Dedifferentiated amniotic fluid mesenchymal stem cell (primary cell): ENCODE results near the gene SPATA2L.
A peak's percentile ranks its signal among the peaks of the same experiment; 100 is the strongest.
"Not testable (repeated sequence)": the region's sequence is repeated elsewhere in the genome, so short reads cannot be mapped to it uniquely, and the experiment has no call there.

Source experiments
- DNase-seq: peaks from one replicate; pipeline ENCODE4 v3.0.0-alpha.2; 2016; ENCODE audit errors: extremely low spot score

SPATA2L gene

DNA sequence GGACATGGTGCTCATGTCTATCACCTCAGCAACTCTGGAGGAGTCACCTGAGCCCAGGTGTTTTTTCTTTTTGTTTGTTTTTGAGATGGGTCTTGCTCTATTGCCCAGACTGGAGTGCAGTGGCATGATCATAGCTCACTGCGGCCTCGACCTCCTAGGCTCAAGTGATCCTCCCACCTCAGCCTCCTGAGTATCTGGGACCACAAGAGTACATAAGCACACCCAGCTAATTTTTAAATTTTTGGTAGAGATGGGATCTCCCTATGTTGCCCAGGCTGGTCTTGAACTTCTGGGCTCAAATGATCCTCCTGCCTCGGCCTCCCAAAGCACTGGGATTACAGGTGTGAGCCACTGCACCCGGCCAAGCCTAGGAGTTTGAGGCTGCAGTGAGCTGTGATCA, 11.9 kb downstream of the SPATA2L start:
- DNase-seq: not testable (repeated sequence)

DNA sequence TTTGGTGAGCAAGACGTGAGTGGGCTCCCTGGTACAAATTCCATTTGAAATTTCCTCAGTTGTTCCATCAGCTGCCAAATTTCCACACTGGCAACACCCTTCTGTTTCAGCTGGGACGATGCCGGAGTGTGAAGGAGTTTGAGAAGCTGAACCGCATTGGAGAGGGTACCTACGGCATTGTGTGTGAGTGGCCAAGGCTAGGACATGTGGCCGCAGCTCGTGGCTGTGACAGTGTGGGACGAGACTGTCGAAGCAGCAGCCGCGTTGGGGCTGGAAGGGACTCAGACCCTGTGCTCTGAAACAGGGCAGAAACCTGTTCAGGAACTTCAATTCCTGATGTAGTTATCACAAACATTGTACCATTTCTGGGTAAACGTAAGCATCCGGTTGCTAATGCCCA, 12.4 kb downstream of the SPATA2L start:
- no peak for DNase-seq

DNA sequence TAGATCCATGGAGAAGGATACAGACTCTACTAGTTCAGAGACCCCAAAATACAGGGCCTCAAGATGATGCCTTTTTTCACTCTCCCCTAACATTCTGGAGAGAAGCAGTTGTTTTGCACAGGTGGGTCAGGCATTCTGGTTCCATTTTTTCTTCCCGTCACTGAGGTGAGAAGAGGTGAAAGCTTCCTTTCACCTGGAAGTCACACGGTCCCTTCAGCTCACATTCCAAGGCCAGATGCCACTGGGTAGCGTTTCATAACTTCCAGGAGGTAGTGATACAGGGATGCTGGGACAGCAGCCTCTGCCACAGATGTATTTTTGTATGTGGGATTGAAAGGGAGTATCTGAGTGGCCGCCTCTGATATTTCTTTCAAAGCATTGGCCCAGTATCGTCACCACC, 13.1 kb downstream of the SPATA2L start:
- DNase-seq: no peak

DNA sequence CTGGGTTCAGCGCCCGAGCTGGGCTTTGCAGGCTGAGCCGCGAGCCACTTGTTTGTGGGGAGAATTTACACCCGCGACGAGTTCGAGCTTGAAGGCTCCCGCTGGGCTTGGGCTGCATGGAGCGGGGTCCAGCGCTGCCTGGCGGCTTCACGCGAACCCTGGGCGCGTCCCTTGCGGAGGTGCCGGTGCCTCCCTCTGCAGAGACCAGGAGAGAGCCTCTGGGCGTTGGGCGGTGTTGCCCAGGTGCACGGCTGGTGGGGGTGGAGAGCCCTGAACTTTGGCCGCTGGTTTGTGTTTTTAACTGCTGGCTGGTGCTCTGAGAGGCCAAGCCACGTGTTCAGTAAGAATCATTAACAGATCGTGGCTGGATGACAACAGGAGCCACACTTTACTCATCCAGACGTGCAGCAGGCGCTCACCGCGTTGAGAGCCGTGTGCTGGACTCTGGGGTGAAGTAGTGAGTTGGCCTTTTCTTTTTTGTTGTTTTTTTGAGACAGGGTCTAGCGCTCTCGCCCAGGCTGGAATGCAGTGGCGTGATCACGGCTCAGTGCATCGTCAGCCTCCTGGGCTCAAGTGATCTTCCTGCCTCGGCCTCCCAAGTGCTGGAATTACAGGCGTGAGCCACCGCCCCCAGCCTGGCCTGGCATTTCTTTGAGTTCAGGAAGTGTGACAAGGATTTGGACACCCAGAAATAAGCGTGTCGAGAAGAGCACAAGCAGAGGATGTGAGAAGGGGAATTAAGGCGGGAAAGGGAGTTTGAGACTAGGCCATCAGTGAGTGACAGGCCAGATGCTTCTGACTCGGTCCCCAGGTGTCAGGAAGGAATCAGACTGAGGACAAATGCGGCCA, 14.2 kb downstream of the SPATA2L start:
- no peak for DNase-seq

DNA sequence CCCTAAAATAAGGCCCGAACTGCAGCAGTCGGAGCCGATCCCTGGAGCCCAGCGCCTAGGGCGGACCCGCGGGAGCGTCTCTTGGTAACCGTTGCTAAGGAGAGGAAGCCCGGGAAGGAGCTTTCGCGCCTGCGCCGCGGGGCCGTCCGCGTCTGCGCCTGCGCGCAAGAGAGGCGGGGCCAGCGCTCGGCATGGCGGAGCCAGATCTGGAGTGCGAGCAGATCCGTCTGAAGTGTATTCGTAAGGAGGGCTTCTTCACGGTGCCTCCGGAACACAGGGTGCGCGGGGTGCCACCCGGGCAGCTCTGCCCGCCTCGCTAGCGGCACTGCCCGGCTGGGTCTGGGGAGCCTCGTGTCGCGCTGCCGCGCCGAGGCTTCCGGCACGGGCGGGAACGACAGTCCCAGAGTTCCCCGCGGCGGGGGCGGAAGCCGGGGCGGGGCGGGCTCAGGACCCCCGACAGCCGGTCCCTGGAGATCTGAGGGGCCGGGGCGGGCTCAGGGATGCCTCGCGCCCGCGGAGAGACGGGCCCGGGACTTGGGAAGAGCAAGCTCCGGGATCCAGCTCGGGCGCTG, 14.9 kb downstream of the SPATA2L start, which contains the start of gene CDK10:
Gene CDK10 (plus strand): TSS at position 170 of the 572 bp plus-strand sequence. CDS start 22 bp downstream, at position 192.
- DNase-seq: peak; percentile 82

DNA sequence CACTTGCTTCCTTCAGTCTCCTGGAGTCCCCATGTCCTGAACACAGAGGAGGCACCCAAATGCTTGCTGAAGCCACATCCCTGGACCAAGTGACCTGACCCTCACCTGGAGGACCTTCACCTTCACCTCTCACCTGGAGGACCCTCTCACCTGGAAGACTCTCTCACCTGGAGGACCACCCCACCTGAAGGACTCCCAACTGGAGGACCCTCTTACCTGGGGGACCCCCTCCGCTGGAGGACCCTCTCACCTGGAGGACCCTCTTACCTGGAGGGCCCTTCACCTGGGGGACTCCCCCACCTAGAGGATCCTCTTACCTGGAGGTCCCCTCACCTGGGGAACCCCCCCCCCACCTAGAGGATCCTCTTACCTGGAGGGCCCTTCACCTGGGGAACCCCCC, 15.6 kb downstream of the SPATA2L start:
- no peak for DNase-seq

DNA sequence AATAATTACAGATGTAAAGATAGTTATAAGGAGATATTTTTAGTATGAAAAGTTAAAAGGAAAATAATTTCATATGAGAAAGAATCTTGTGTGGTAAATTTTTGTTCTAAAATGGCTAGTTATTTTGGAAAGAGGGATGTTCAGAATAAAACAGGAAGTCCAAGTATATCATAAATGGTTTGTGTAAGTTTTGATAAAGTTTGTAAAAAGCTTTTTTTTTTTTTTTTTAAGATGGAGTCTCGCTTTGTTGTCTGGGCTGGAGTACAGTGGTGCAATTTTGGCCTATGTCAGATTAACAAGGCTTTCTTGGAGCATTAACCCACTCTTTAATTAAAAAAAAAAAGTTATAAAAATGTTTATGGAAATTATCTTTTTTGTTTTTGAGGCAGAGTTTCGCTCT, 23.2 kb downstream of the SPATA2L start:
- no peak for DNase-seq

DNA sequence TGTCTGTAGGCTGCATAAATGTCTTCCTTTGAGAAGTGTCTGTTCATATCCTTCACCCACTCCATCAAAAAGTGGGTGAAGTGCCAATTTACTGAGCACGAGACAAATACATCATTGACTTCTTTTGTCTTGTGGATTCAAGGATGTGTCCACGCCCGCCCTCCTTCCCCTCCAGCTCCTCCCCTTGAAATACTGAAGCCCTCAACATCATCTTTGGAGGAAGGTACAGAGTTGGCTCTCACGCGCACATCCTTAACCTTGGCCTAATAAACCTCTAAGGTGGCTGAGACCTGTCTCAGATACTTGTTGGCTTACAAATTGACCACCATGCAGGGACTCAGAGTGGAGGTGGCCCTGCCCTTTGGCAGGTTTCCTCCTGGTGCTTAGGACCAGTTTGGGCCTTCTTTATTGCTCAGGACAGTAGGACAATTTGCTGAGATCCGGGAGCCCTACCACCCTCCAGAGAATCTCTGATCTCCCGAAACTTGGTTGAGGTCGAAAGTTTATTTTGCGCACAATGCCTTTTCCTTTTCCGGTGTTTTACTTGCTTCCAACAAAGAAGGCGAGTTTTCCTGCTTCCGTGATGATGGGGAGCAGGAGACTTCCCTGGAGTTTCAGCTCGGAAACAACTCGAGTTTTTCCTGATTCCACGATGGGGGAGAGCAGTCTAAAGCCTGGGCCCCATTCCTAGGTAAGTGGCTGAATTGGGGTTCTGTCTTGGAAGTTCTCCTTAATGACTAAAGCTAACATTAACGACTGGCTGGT, 29.1 kb downstream of the SPATA2L start:
- no peak for DNase-seq

DNA sequence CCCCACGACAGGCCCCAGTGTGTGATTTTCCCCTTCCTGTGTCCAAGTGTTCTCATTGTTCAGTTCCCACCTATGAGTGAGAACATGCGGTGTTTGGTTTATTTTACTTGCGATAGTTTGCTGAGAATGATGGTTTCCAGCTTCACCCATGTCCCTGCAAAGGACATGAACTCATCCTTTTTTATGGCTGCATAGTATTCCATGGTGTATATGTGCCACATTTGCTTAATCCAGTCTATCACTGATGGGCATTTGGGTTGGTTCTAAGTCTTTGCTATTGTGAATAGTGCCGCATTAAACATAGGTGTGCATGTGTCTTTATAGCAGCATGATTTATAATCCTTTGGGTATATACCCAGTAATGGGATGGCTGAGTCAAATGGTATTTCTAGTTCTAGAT, 29.9 kb downstream of the SPATA2L start:
- not testable (repeated sequence) for DNase-seq

DNA sequence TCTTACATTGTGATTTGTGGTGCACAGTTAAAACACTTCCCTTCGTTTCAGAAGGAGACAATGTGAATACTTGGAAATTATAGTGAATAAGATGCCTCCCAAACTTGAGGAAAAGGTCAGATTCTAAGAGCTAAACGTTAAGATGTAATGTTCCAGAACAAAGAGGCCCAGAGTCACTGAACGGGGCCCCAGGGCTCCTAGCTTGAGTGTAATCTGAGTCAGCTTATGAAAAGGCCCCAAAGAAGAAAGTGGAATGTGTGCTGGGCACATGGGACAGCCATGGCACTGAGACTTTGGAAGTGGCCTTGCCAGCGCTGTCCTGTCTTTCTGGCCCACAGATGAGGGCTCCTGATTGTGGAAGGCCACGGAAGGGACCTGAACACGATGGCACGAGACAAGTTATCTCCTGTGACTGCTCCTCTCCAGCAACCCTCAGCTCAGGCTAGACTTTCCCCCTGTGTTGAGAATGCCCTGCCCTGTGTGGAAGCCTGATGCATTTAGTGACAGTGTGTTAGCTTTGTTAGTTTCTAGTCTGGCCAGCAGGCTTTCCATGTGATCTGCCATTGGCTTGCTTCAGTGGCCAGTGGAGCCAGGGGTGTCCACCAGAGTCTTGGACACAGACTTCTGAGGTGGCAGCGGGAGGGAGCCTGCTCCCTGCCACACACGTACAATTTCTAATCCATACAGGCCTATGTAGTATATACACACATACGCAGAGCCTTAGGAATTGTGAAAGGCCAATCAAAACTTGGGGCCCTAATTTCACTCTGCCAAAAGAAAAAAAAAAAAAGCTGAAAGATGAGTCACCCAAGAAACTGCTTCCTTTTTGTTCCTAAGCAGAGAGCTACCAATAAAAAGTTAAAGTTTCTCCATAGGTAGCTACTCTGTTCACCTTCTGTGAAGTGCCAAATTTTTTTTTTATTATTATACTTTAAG, 30.7 kb downstream of the SPATA2L start:
- DNase-seq: no peak

DNA sequence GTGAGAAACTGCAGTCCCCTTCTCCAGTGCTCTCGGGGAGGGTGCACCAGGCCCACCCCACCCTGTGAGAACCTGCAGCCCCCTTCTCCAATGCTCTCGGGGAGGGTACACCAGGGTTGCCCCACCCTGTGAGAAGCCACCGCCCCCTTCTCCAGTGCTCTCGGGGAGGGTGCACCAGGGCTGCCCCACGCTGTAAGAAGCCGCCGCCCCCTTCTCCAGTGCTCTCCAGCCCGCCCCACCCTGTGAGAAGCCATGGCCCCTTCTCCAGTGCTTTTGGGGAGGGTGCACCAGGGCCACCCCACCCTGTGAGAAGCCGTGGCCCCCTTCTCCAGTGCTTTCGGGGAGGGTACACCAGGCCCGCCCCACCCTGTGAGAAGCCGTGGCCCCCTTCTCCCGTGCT, 31.8 kb downstream of the SPATA2L start:
- no peak for DNase-seq

DNA sequence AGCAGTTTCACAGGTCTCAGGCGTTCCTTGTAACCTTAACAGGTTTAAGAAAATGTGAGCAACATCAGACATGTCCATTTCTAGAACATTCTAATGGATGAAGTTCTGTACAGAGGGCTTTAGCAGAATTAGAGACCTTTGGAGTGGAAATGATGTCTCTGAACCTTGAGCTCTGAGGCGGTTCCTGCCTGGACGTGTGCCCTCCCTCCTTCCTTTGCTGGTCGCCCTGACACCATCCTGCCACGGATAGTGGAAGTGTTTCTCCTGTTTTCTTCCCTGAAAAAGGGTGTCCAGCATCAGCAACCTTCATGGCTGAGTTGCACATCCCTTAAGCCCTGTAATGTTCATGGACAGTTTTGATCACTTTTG, 32.7 kb downstream of the SPATA2L start:
- DNase-seq: no peak

DNA sequence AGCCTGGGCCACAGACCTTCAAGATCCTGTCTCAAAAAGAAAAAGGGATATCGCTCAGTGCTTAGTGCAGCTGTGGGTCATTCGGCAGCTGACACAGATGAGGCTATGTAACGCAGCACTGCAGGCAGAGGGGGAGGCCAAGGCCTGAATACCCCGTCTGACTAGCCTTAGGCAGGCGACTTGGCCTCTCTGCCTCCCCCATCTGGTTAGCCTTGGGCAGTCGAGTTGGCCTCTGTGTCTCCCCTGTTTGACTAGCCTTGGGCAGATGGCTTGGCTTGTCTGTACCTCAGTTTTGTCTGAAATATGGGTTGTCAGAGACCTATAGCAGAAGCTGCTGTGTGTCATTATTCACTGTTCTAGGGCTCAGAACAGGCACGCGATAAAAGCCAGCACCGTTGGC, 33.9 kb downstream of the SPATA2L start:
- no peak for DNase-seq

DNA sequence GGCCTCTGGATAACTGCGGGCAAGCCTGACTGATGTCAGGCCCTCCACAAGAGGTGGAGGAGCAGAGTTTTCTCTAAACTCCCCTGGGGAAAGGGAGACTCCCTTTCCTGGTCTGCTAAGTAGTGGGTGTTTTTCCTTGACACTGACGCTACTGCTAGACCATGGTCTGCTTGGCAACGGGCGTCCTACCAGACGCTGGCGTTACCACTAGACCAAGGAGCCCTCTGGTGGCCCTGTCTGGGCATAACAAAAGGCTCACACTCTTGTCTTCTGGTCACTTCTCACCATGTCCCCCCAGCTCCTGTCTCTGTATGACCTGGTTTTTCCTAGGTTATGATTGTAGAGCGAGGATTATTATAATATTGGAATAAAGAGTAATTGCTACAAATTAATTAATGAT, 34.5 kb downstream of the SPATA2L start:
- not testable (repeated sequence) for DNase-seq

DNA sequence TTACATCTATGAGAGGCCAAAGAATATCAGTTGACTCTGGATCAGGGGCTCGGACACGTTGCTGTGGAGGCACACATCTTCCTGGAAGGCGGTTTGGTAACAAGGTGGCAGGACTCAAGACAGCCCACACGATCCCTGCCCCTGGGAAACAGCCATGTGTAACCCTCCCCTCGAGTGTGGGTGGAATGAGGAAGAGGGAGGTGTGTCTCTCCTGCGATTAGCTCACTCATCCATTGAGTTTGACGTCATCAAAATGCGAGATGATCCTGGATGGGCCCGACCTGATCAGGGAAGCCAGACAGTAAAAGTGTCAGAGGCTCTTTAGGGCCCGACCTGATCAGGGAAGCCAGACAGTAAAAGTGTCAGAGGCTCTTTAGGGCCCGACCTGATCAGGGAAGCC, 37.3 kb downstream of the SPATA2L start:
- not testable (repeated sequence) for DNase-seq

DNA sequence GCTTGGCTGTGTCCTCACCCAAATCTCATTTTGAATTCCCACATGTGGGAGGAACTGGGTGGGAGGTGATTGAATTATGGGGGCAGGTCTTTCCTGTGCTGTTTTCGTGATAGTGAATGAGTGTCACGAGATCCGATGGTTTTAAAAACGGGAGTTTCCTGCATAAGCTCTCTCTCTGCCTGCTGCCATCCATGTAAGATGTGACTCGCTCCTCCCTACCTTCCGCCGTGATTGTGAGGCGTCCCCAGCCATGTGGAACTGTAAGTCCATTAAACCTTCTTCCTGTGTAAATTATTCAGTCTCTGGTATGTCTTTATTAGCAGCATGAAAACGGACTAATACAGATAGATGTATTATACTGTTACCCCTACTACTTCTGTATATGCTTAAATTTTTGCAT, 40.3 kb downstream of the SPATA2L start:
- DNase-seq: no peak

DNA sequence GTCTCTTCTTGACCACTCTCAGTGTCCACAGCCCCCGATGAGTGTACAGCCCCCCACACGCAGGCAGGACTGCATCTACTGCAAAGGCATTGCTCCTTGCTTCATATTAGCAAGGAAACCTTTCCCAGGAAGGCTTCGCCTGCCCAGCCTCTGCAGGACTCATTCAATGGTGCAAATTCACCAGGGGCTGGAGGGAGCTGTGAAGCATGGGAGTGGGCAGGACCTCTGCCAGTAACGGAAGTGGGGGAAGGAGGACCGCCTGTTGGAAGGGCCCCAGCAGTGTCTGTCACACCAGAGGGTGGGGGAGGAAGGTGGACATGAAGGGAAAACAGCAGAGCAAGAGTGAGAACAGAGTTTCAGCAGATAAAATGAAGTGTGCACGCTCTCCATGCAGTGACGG, 41.4 kb downstream of the SPATA2L start:
- DNase-seq: no peak

DNA sequence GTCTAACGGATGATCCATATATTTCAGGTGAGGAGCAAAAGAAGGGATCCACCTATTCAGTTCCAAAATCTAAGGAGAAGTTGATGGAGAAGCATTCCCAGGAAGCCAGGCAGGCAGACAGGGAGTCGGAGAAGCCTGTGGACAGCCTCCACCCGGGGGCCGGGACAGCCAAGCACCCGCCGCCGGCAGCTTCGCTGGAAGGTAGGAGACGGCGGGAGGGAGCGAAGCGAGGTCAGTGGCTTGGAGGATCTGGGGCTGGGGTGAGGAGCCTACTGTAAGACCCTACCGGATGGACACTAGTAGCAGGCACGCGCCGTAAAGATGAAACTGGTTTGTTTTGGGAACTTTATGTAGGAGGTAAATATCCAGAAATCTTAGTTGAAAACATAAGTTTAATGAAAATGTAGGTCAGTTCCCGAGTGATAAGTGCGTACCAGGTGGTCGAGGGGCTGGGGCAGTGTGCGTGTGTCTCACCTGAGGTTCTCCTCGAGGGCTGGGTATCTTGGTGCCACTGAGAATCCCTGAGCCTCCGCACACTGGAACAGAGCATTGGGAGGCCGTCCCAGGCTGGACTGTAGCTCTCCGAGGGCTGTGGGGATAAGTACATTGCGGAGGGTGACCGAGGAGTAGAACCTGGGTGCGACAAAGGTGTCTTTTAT, 43.2 kb downstream of the SPATA2L start:
- DNase-seq: no peak

DNA sequence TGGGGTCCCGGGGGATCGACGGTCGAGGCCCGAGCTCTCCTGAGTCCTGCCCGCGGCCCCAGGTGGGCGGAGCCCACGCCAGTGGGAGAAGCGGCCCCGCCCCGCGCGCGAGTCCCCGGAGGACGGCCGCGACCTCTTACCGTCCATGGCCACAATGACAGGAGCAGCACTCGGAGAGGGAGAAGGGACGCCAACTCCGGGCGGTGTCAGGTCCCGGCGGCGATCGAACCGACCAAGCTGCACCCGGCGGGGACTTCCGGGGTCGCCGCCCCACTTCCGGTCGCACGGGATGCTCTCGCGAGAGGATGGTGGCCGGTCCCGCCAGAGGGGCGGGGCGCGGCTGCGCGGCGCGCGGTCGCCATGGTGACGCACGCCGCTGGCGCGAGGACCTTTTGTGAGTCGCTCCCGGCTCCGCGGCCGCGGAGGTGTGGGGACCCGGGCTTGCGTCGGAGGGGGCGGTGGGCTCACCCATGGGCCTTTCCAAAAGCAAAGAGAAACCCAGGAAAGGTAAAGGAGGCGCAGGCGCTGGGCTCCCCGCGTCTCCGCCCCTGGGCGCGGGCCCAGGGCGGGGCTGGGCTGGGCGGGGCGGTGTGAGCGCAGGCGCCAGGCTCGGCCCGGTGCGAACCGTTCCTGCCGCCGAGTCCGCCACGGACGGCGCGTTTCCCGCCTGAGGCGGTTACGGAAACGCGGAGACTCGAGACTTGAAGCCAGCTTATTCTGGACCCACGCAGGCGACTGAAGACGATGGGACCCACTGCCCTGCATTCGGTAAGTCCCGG, 43.9 kb downstream of the SPATA2L start, which contains the start of the genes CHMP1A and SPATA33:
Gene CHMP1A (minus strand): TSS at position 267 of the 779 bp plus-strand sequence. CDS start 120 bp downstream, at position 147.
Gene SPATA33 (plus strand): TSS at position 395 of the 779 bp plus-strand sequence. CDS start 76 bp downstream, at position 471.
- peak; percentile 67 for DNase-seq
